ENCODE data around the gene URM1. TPM values are rescaled to one million over a fixed set of nuclear protein-coding genes. Genes with fewer than 3 reads are reported as not detected.
"Not testable (repeated sequence)": the region's sequence is repeated elsewhere in the genome, so short reads cannot be mapped to it uniquely, and the experiment has no call there.

URM1 gene
- 10 to 100 TPM; 44.0 to 44.5 TPM for total RNA-seq
- long read RNA-seq, donor 1, transcript URM1-203 (5 exons, 2,650 nt), result major isoform, 9 of 15 reads
- long read RNA-seq, donor 1, partial matches to known transcripts, result 0 of 15 reads
- long read RNA-seq, donor 1, other reads (novel, unspliced or antisense), result 6 of 15 reads
- long read RNA-seq, donor 2, transcript URM1-205 (5 exons, 723 nt), result minor isoform, 6 of 95 reads
- long read RNA-seq, donor 2, transcript URM1-203 (5 exons, 2,650 nt), result major isoform, 75 of 95 reads
- long read RNA-seq, donor 2, partial matches to known transcripts, result 5 of 95 reads
- long read RNA-seq, donor 2, other reads (novel, unspliced or antisense), result 8 of 95 reads

DNA sequence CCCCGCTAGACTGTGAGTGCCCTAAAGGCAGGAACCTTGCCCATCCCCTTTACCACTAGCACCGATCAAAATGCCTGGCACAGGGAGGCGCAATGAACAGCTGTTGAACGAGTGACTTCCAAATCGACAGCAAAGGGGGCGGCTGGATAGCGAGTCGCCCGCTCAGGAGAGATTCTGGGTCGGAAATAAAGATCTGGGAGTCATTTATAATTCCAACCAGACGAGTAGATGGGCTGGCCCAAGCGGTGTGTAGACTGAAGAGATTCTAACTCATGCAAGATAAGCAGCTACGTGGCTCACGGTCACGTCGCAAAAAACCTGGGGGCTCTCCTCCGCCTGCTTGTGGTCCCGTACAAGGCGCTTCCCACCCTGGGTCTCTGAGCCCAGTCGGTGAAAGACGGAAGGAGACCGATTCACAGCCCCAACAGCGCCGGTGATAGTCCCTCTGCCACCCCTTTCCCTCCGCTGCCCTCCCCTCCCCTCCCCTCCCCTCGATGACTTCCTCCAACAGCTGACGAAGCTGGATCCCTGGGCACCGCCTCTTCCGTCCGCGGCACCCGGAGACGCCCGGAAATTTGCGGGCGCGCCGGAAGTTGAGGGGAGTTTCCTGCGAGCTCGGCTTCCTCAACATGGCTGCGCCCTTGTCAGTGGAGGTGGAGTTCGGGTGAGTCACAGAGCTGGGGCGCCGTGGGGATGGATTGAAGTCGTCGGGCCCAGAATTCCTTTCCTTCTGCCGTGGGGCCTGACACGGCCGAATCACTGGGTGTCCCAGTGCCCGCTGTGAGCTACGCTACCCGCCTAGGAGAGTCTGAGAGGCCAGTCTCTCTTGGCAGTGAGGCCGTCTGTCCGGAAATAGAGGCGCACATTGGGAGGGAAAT lies at the start of gene URM1:
TSS of gene URM1 (plus strand) at position 623 of the 878 bp plus-strand sequence. CDS start at position 630, 7 bp downstream.
- DNase-seq (ENCODE audit: low spot score), result peak; percentile 99
- intact Hi-C loops (cut with DNase I), result no loop called here

DNA sequence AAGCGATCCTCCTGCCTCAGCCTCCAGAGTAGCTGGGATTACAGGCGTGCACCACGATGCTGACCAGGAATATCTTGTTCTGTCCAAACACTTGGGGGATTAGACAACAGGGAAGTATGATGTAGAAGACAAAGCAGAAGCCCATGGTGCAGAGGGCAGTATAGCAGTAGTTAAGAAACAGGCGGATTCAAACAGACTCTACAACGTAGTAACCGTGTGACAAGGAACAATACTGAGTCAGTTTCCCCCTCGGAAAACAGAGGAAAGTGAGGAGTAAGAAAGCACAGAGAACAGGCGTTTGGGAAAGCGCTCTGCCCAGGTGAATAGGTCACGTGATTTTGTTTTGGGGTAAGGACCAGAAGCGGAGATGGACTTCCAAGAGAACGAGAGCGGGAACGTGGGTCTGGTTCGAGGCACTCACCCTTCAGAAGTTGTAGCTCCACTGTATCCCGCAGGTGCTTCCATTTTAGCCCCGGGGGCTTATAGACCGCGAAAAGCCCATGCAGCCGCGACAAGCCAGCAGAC lies 49.2 kb upstream of the URM1 start:
- DNase-seq (ENCODE audit: low spot score), result no peak
- intact Hi-C loops (cut with DNase I), result no loop called here

DNA sequence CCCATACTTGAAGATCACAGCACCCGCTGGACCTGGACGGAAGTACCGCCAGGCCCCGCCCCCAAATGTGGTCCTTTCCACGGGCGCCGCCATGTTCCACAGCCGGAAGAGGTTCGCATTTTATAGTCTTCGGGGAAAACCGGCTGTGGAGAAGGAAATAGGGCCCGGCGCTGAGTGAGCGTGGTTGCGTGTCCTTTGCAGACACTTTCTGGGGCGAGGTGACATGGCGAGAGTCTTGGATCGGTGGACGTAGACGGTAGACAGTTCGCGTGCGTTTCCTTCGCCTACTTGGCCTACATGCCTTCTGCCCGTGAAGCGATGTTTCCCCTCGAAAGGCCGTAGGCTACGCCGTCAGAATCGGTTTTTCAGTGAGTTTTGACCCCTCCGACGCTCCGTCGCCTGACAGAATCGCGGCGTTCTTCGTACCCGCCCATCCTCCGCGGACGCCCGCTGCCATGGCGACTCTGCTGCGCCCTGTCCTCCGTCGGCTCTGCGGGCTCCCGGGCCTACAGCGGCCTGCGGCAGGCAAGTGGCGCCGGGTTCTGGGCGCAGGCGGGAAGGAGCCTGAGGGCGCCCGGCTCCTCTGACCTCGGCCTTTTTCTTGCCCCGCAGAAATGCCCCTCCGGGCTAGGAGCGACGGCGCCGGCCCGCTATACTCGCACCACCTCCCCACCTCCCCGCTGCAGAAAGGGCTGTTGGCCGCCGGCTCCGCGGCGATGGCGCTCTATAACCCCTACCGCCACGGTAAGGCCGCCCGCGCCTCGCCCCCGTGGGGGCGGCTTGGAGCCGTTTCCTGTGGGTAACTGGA lies 48.6 kb upstream of the URM1 start, which contains the start of the genes COQ4 and TRUB2:
TSS of gene COQ4 (plus strand) at position 436 of the 808 bp plus-strand sequence. CDS start at position 456, 20 bp downstream.
TSS of gene TRUB2 (minus strand) at position 44 of the 808 bp plus-strand sequence. CDS start at position 5, 39 bp downstream.
- intact Hi-C loops (cut with DNase I), result no loop called here

DNA sequence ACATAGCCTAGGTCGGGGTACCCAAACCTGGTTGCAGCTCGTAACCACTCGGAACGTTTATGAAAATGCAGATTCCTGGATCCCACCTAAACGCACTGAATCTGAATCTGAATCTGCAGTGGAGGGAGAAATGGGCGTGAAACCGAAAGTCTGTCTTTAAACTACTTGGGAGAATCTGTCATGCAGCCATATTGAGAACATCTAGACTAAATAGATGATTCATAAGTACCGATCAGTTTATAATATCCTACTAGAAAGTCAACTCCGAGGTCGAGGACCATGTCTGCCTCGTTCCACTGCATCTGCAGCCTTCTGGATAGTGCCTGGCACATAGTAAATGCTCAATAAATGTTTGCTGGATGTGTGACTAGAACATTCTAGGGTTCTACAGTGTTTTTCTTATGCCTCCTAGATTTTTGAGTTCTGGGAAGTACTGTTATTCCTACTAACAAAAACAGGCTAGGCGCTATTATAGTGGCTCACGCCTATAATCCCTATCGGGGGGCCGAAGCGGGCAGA lies 47.9 kb upstream of the URM1 start:
- no peak for DNase-seq (ENCODE audit: low spot score)
- intact Hi-C loops (cut with DNase I), result no loop called here

More for the DNA sequence above, 48.6 kb upstream of the URM1 start, which contains the start of the genes COQ4 and TRUB2:
- peak; percentile 97 for DNase-seq (ENCODE audit: low spot score)

DNA sequence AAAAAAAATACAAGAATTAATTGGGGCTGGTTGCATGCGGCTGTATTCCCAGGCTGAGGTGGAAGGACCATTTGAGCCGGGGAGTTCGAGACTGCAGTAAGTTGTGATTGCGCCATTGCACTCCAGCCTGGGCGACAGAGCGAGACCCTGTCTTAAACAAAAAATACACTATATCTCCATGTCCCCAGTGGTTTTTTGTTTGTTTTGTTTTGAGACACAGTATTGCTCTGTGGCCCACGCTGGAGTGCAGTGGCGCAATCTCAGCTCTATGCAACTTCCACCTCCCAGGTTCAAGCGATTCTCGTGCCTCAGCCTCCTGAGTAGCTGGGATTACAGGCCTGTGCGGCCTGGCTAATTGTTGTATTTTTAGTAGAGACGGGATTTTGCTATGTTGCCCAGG lies 47.4 kb upstream of the URM1 start:
- intact Hi-C loops (cut with DNase I), result no loop called here
- no peak for DNase-seq (ENCODE audit: low spot score)

DNA sequence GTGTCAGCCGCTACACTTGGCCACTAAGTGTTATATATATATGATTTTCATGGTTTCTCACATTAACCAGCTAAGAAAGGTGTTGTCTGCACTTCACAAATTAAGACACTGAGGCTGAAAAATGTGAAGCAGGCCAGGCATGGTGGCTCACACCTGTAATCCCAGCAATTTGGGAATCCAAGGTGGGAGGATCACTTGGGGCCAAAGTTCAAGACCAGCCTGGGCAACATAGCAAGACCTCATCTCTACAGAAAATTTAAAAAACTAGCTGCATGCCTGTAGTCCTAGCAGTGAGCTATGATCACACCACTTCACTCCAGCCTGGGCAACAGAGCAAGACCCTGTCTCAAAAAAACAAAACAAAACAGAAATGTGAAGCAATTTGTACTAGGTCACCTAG lies 46.8 kb upstream of the URM1 start:
- no peak for DNase-seq (ENCODE audit: low spot score)
- intact Hi-C loops (cut with DNase I), result no loop called here

DNA sequence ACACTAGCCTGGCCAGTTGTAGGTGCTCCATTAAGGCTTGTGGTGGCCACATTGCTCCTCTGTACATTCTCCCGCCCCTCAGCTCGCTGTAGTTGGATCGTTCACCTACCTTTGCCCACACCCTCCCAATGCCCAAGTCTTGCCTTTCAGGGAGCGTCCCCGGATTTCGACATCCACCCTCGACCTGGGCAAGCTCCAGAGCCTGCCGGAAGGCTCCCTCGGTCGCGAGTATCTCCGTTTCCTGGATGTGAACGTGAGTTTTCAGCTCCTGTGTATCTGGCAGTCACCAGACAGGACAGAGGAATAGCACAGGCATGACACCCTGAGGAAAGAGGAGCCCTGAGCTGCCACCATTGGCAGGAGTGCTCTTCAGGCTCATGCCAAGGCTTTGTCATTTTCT lies 45.5 kb upstream of the URM1 start:
- no peak for DNase-seq (ENCODE audit: low spot score)
- intact Hi-C loops (cut with DNase I), result no loop called here

DNA sequence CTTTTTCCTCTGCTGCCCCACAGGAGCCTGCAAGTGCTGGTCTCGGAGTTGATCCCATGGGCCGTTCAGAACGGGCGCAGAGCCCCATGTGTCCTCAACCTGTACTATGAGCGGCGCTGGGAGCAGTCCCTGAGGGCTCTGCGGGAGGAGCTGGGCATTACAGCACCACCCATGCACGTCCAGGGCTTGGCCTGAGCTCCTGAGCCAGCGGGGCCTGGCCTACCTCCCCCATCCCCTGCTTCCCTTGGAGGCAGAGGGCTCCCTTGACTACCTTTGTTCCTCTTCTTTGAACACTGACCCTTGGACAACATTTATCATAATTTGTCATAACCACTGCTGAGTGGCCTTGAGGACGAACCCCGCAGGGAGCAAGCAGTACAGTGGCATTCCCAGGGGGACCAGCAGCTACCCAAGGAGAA lies 37.7 kb upstream of the URM1 start:
- intact Hi-C loops (cut with DNase I), result no loop called here
- no peak for DNase-seq (ENCODE audit: low spot score)

DNA sequence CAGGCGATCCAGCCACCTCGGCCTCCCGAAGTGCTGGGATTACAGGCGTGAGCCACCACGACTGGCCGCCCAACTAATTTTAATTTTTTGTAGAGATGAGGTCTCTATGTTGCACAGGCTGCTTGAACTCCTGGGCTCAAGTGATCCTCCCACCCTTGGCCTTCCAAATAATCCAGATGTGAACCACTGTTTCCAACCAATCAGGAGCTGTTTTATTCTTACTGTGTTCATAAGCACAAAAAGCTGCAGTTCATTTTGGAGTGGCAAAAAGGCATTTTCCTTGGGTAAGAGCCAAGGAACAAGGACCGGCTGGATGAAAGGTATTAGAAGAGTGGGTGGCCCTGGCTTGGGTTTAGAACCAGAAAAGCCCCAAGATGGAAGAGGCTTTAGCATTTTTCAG lies 36.0 kb upstream of the URM1 start:
- no peak for DNase-seq (ENCODE audit: low spot score)
- intact Hi-C loops (cut with DNase I), result no loop called here

DNA sequence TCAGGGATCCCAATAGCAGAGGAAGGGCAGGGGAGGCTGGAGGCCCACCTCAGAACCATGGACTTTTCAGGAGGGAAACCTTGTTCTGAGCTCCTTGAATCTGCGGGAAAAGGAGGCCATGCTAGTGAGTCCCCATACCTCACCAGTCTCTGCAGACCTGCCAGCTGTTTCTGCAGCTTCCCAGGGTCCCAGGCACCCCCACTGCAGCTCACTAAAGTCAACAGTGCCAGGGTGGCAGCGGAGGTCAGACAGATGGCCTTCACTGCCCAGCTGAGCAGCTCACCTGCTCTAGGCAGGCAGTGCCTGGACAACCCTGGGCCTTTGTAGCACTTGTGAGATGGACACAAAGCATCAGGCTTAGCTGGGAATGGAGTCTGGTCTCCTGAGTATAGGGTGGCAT lies 35.3 kb upstream of the URM1 start:
- intact Hi-C loops (cut with DNase I), result no loop called here
- DNase-seq (ENCODE audit: low spot score), result no peak

DNA sequence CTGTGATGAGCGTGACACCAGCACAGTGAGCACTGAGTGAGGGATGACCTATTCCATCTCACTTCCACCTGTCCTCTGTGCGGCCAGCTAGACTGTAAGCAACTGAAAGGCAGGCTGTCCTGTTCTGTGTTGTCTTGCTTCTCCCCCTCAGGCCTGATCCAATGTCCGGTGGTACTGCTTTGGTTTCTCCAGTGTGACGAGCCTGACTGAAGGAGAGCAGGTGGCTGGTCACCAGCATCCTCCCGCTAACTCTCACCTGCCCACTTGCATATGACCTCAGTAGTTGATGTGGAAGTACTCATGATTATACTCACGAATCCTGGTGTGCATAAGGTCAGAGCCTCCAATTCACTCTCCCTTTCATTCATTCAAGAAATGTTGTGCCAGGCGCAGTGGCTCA lies 33.2 kb upstream of the URM1 start:
- DNase-seq (ENCODE audit: low spot score), result no peak

DNA sequence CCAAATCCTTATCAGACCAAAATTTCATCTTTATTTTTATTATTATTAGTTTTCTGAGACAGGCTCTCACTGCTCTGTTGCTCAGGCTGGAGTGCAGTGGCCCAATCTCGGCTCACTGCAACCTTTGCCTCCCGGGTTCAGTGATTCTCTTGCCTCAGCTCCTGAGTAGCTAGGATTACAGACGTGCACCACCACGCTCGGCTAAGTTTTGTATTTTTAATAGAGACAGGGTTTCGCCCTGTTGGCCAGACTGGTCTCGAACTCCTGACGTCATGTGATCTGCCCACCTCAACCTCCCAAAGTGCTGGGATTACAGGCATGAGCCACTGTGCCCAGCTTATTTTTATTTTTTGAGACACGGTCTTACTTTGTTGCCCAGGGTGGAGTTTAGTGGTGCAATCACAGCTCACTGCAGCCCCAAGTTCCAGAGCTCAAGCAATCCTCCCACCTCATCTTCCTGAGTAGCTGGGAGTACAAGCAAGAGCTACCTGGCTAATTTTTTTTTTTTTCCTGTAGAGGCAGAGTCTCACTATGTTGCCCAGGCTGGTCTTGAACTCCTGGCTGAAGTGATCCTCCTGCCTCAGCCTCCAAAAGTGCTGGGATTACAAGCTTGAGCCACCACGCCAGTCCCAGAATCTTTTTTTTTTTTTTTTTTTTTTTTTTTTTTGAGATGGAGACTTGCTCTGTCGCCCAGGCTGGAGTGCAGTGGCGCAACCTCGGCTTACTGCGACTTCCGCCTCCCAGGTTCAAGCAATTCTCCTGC lies 32.1 kb upstream of the URM1 start:
- intact Hi-C loops (cut with DNase I), result loop anchor here in 1 of 2 donors (1.0 kb wide), 1 partner anchor 30 kb away; no protein-coding TSS in a partner anchor
- DNase-seq (ENCODE audit: low spot score), result not testable (repeated sequence)

More for the DNA sequence above, 33.2 kb upstream of the URM1 start:
- intact Hi-C loops (cut with DNase I), result loop anchor here in 1 of 2 donors (1.0 kb wide), 1 partner anchor 31 kb away; no protein-coding TSS in a partner anchor

DNA sequence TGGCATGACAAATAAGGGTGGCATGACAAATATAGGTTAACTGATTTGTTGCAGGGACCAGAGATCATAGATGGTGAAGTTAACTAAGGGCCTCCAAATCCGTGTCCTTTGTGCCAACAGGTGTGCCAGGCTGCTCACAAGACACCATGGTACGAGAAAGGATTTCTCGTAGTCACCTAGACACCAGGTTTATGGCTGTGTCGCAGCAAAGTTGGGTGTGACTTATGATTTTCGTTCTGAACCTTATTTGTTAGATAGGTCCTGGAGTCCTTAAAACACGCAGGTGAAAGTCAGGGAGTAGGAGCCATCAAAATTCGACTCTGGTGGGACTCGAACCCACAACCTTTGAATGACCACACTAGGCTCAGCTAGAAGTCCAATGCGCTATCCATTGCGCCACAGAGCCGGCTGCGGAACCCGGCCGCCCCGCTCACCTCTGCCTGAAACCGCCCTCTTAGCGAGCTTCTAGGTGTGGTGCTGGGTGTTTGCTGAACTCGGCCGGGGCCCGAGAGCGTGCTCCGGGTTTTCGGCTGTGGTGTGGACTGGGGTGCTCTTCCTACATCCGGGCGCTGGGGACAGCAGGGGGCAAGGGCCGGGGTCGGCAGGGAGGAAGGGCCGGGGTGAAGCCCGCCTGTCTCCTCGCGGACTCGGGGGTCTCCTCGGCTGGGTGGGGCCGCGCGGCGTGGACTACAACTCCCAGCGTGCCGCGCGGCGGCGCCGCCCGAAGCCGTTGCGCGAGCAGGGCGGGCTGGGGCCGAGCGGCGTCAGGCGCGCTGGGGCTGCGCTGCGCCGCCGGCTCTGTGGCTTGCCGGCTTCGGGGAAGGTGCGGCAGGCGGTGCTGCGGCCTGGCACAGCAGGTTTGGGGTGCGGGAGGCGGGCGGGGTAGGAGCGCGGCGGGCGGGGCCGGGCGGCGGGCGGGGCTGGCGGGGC lies 31.1 kb upstream of the URM1 start, which contains the start of gene SLC27A4:
TSS of gene SLC27A4 (plus strand) at position 767 of the 930 bp plus-strand sequence. CDS start 2,606 bp downstream, outside the sequence.
- peak; percentile 88 for DNase-seq (ENCODE audit: low spot score)
- intact Hi-C loops (cut with DNase I), result no loop called here

DNA sequence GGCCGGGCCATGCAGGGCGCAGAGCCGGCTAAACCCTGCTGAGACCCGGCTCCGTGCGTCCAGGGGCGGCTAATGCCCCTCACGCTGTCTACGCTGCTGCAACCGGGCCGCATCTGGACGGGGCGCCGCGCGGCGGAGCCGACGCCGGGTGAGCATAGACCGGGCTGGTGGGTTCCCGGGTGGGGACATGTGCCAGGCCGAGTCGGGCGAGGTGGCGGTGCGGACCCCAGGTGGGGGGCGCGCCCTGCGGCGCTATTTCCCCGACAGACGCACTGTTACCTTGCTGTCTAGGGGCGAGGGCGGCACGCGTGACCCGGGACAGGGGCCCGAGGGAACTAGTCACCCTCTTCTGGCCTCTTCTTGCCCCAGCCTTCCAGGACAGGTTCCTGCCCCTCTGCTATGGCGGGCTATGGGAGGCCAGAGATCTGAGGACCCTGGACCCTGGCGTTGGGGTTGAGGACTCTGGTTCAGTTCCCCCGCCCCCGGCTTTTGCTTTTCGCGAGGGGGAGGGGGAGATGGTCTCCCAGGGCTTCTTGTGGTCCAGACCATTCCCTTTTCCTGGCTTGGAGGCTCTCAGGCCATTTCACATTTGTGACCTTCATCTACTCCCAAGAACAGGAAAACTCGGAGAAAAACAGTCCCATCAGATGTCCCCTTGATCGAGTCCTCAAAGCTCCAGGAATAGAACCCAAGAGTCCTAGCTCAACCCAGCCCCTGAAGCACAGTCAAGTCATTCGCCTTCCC lies 30.3 kb upstream of the URM1 start:
- intact Hi-C loops (cut with DNase I), result no loop called here
- peak; percentile 86 for DNase-seq (ENCODE audit: low spot score)

DNA sequence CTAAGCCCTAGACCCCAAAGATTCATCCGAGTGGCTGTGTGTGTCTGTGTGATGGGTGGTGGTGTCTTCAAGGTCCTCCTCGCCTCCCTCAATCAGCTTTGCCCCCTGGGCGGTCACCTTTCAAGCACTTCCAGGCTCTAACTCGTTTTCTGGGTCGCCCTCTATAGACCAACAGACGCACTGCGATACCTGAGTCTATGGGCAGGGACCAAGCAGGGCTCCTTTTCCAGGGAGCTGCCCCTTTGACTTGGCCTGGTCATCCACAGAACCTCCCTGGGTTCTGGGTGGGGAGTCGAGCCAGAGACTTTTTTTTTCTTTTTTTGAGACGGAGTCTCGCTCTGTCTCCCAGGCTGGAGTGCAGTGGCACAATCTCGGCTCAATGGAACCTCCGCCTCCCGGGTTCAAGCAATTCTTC lies 29.7 kb upstream of the URM1 start:
- intact Hi-C loops (cut with DNase I), result no loop called here
- no peak for DNase-seq (ENCODE audit: low spot score)

Measured in posterior vena cava (tissue), 2 donors.